GM23338 (cell line): ENCODE measurements around the gene MYOF. TPM values are rescaled to one million over a fixed set of nuclear protein-coding genes. Genes with fewer than 3 reads are reported as not detected.

Experiments used
- ATAC-seq: fragments of 200-7000 bp; cut with Tn5 transposase; 3 replicates; pipeline ENCODE4 v1.9.1; 2020
- DNase-seq: peaks from one replicate; pipeline ENCODE4 v3.0.0-alpha.2; 2015; ENCODE audit warnings: low spot score
- H2AFZ ChIP-seq: fragments of 200-600 bp; sonication (generic); 2 replicates; pipeline ENCODE4 v1.8.0; 2016; ENCODE audit warnings: antibody characterized with exemption, mild to moderate bottlenecking, moderate library complexity
- H3F3A ChIP-seq: fragments of 200-600 bp; sonication (generic); replicated peaks from 2 replicates; pipeline ENCODE4 v1.8.0; 2017; ENCODE audit warnings: antibody characterized with exemption, mixed run types, low read depth
- H3K27ac ChIP-seq: fragments of 200-600 bp; sonication (generic); 2 replicates; pipeline ENCODE4 v1.6.1; 2016; ENCODE audit warnings: low read depth
- H3K27me3 ChIP-seq: fragments of 200-600 bp; sonication (generic); 2 replicates; pipeline ENCODE4 v1.8.0; 2016; ENCODE audit warnings: mild to moderate bottlenecking, mixed run types, moderate library complexity; ENCODE audit not compliant: insufficient read depth
- H3K36me3 ChIP-seq: fragments of 200-600 bp; sonication (generic); 2 replicates; pipeline ENCODE4 v1.8.0; 2016; ENCODE audit warnings: mild to moderate bottlenecking; ENCODE audit not compliant: insufficient read depth
- H3K4me1 ChIP-seq: fragments of 200-600 bp; sonication (generic); 2 replicates; pipeline ENCODE4 v1.8.0; 2016; ENCODE audit warnings: mild to moderate bottlenecking, moderate library complexity; ENCODE audit not compliant: insufficient read depth
- H3K4me2 ChIP-seq: fragments of 200-600 bp; sonication (generic); 2 replicates; pipeline ENCODE4 v1.7.1; 2017; ENCODE audit warnings: mixed run types
- H3K4me3 ChIP-seq: fragments of 200-600 bp; sonication (generic); 2 replicates; pipeline ENCODE4 v1.6.1; 2016; ENCODE audit warnings: mixed run types
- H3K79me2 ChIP-seq: fragments of 200-600 bp; sonication (generic); replicated peaks from 2 replicates; pipeline ENCODE4 v1.8.0; 2017; ENCODE audit warnings: mild to moderate bottlenecking; ENCODE audit not compliant: insufficient read depth
- H3K9me2 ChIP-seq: fragments of 200-600 bp; sonication (generic); 2 replicates; pipeline ENCODE4 v1.8.0; 2017; ENCODE audit not compliant: insufficient read depth
- H4K20me1 ChIP-seq: fragments of 200-600 bp; sonication (generic); replicated peaks from 2 replicates; pipeline ENCODE4 v1.8.0; 2017; ENCODE audit warnings: mild to moderate bottlenecking; ENCODE audit not compliant: insufficient read depth
- H3K27ac Mint-ChIP-seq: 2 replicates; pipeline ENCODE4 v1.8.0; 2020; ENCODE audit warnings: inconsistent platforms, mild to moderate bottlenecking, moderate library complexity, mixed read lengths
- H3K27me3 Mint-ChIP-seq: 3 replicates; pipeline ENCODE4 v1.8.0; 2022; ENCODE audit warnings: low read depth, mild to moderate bottlenecking, moderate library complexity, mixed read lengths, inconsistent platforms; ENCODE audit not compliant: insufficient read depth, poor library complexity
- H3K36me3 Mint-ChIP-seq: 3 replicates; pipeline ENCODE4 v1.8.0; 2021; ENCODE audit warnings: low read depth, mild to moderate bottlenecking, inconsistent platforms, moderate library complexity, mixed read lengths
- H3K4me1 Mint-ChIP-seq: 3 replicates; pipeline ENCODE4 v1.8.0; 2020; ENCODE audit warnings: mild to moderate bottlenecking, inconsistent platforms, mixed read lengths
- H3K4me3 Mint-ChIP-seq: 3 replicates; pipeline ENCODE4 v1.8.0; 2021; ENCODE audit warnings: moderate library complexity, mild to moderate bottlenecking, inconsistent platforms, mixed read lengths
- H3K9me3 Mint-ChIP-seq: 3 replicates; pipeline ENCODE4 v1.8.0; 2020; ENCODE audit warnings: moderate library complexity, mild to moderate bottlenecking, inconsistent platforms, mixed read lengths
- CREB1 ChIP-seq: fragments of 250-450 bp; sonication (Bioruptor Pico); IDR thresholded peaks from 2 replicates; pipeline ENCODE4 v1.5.0; 2020; ENCODE audit warnings: low read depth, mild to moderate bottlenecking, moderate library complexity
- CTCF ChIP-seq, 2 experiments: fragments of 200-600 bp in 1 of 2; sonication (generic) in 1 of 2; conservative IDR thresholded peaks; 2 replicates each; pipeline versions ENCODE4 v1.5.1 to v1.6.1; 2016 to 2017; ENCODE audit warnings: antibody characterized with exemption in 2 of 2, low read depth in 2 of 2, mild to moderate bottlenecking in 2 of 2, moderate library complexity in 1 of 2
- ETS1 ChIP-seq: IDR thresholded peaks from 2 replicates; pipeline ENCODE4 v1.6.1; 2016; ENCODE audit warnings: antibody characterized with exemption
- EZH2 ChIP-seq: fragments of 200-600 bp; sonication (generic); IDR thresholded peaks from one replicate; pipeline ENCODE4 v1.8.0; 2017; ENCODE audit warnings: antibody characterized with exemption, mild to moderate bottlenecking, low read depth; ENCODE audit not compliant: unreplicated experiment
- EZH2phosphoT487 ChIP-seq: fragments of 200-600 bp; sonication (generic); IDR thresholded peaks from one replicate; pipeline ENCODE4 v1.8.1; 2018; ENCODE audit warnings: antibody characterized with exemption; ENCODE audit not compliant: unreplicated experiment
- JUNB ChIP-seq: IDR thresholded peaks from one replicate; pipeline ENCODE4 v1.6.1; 2016; ENCODE audit warnings: antibody characterized with exemption; ENCODE audit not compliant: unreplicated experiment
- NANOG ChIP-seq: IDR thresholded peaks from 2 replicates; pipeline ENCODE4 v1.6.1; 2016; ENCODE audit warnings: antibody characterized with exemption, borderline replicate concordance
- POLR2AphosphoS5 ChIP-seq: IDR thresholded peaks from 2 replicates; pipeline ENCODE4 v1.6.1; 2016; ENCODE audit warnings: antibody characterized with exemption, low read depth
- REST ChIP-seq: IDR thresholded peaks from one replicate; pipeline ENCODE4 v1.6.1; 2018; ENCODE audit warnings: antibody characterized with exemption; ENCODE audit not compliant: unreplicated experiment
- STAT1 ChIP-seq: IDR thresholded peaks from one replicate; pipeline ENCODE4 v1.6.1; 2016; ENCODE audit warnings: antibody characterized with exemption; ENCODE audit not compliant: unreplicated experiment
- ZNF114 ChIP-seq: fragments of 250-450 bp; sonication (Bioruptor Pico); IDR thresholded peaks from 2 replicates; pipeline ENCODE4 v1.5.0; 2020; ENCODE audit warnings: mild to moderate bottlenecking, moderate library complexity
- ZNF331 ChIP-seq: fragments of 250-450 bp; sonication (Bioruptor Pico); IDR thresholded peaks from 2 replicates; pipeline ENCODE4 v1.5.0; 2020; ENCODE audit warnings: low read depth, mild to moderate bottlenecking, moderate library complexity
- ZNF462 ChIP-seq: fragments of 250-450 bp; sonication (Bioruptor Pico); IDR thresholded peaks from 2 replicates; pipeline ENCODE4 v1.5.0; 2020; ENCODE audit warnings: mild to moderate bottlenecking, moderate library complexity
- polyA plus RNA-seq: library from polyadenylated mRNA; unstranded; fragments of >200 nt; fragmentation: Nextera tagmentation; extraction: Ambion mirVana; gene quantifications from 2 replicates; pipeline ENCODE4 v1.2.1, GENCODE V29; 2016
- total RNA-seq: library from RNA; depleted of rRNA; stranded (reverse); fragments of >200 nt; shearing (Covaris generic); gene quantifications from 2 replicates; pipeline ENCODE4 v1.2.3, GENCODE V29; 2014

Gene MYOF
- total and polyA plus RNA-seq, 2 experiments from 2014 or later, result 0.82 to 1.4 TPM

- Mint-ChIP-seq H3K27me3 (peaks cover 1% of the 10 kb centered on the region), H3K4me3 (no peak overlapping the region), H3K4me1 (peaks cover 3% of the 10 kb centered on the region; the same call in 1 of the 3 replicates), H3K9me3 (peaks cover 9% of the 10 kb centered on the region), H3K36me3 (peaks cover 52% of the 10 kb centered on the region), H3K27ac (no peak overlapping the region)
- Histone ChIP-seq H3K4me3 (no peak overlapping the region), H3K4me2 (no peak overlapping the region), H3F3A (no peaks in the 10 kb centered on the region), H3K36me3 (peaks cover 52% of the 10 kb centered on the region), H3K27me3 (no peaks in the 10 kb centered on the region), H3K27ac (no peak overlapping the region), H3K79me2 (no peaks in the 10 kb centered on the region), H2AFZ (no peak overlapping the region), H3K9me2 (peaks cover 7% of the 10 kb centered on the region; the same call in 1 of the 2 replicates), H3K4me1 (no peaks in the 10 kb centered on the region), H4K20me1 (no peaks in the 10 kb centered on the region)
- TF ChIP-seq NANOG (no peak), CTCF (conservative IDR thresholded peaks at IDR 0.05; ENCODE audit: low read depth in 2 of 2) (no peak), STAT1 (no peak), EZH2 (no peak), EZH2phosphoT487 (no peak), ETS1 (no peak), ZNF114 (CRISPR knock-in tag) (no peak), JUNB (no peak), POLR2AphosphoS5 (no peak), REST (no peak), ZNF462 (CRISPR knock-in tag) (no peak), ZNF331 (CRISPR knock-in tag) (no peak), CREB1 (CRISPR knock-in tag) (no peak)
- DNase-seq (no peak), ATAC-seq (no peak)
Observed at GRCh38 chr10:93515071-93516005, 33.2 kb upstream of the MYOF start.
